HFFc6 (cell line): Measurements from ENCODE around the gene MYO15B. TPM values are rescaled to one million over a fixed set of nuclear protein-coding genes. Genes with fewer than 3 reads are reported as not detected.

Experiments
- DNase-seq: peaks from one replicate; pipeline ENCODE4 v3.0.0-alpha.2; 2018
- H3K27ac Mint-ChIP-seq: 2 replicates; pipeline ENCODE4 v1.8.0; 2020; ENCODE audit warnings: mild to moderate bottlenecking, mixed read lengths
- H3K27me3 Mint-ChIP-seq: 2 replicates; pipeline ENCODE4 v1.8.0; 2021; ENCODE audit warnings: mild to moderate bottlenecking, moderate library complexity, mixed read lengths; ENCODE audit not compliant: insufficient read depth
- H3K36me3 Mint-ChIP-seq: 2 replicates; pipeline ENCODE4 v1.8.0; 2021; ENCODE audit warnings: low read depth, mixed read lengths
- H3K4me1 Mint-ChIP-seq: 2 replicates; pipeline ENCODE4 v1.8.0; 2020; ENCODE audit warnings: low read depth, mixed read lengths
- H3K4me3 Mint-ChIP-seq: 2 replicates; pipeline ENCODE4 v1.8.0; 2020; ENCODE audit warnings: mild to moderate bottlenecking, moderate library complexity, mixed read lengths
- H3K9me3 Mint-ChIP-seq: 2 replicates; pipeline ENCODE4 v1.8.0; 2020; ENCODE audit warnings: mild to moderate bottlenecking, mixed read lengths
- total RNA-seq, 6 experiments: library from RNA; stranded (reverse); fragmentation: NEBNext Ultra II Directional; extraction: Animal tissue kit (Norgen Biotek cat#: 25700); gene quantifications; 2 replicates in 1 of 6; 3 replicates in 5 of 6; pipeline ENCODE4 v1.2.3, GENCODE V29; 2021
- TF ChIP-seq, protein P1 (sequence below): fragments of 200-600 bp; sonication (generic); IDR thresholded peaks from 2 replicates; pipeline ENCODE4 v1.5.0; 2021; ENCODE audit warnings: antibody characterized with exemption, mild to moderate bottlenecking

Gene MYO15B
- total RNA-seq, 6 experiments from 2014 or later: 0.25 to 0.74 (median 0.41) TPM; not detected in 2

DNA sequence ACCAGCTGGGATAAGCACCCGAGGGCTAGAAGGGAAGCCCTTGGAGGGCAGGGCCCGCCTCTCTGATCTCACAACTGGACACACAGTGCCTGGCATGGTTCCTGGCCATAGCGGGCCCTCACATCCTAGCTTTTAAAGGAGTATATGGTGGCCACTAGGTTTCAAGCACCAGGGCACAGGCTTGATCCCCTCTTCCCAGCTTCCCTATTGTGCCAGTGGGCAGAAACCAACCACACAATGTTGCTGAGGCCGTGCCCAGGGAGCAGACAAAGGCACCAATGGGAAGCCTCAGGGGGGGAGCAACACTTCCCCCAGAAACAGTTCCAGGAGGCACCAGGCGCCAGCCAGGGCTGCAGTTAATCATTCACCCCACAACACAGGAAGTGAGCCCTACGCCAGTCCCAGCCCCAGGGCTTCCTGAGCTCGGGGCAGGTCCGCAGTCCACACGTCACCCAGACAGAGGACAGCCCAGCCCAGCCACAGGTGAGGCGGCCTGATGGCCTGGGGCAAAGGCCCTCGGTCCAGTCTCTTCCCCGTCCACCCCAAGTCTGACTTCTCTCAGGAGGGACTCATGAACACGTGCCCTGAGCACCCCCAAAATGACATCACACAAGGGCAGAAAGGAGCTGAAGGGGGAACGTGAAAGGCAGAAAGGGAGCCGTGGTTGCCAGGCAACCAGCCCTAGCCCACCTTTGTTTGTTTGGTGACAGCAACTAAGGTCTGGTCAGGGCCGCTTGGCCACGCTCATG lies 58.5 kb downstream of the MYO15B start:
- Mint-ChIP-seq H3K4me1 (no peaks in the 10 kb centered on the region), H3K4me3 (no peak overlapping the region), H3K36me3 (no peaks in the 10 kb centered on the region), H3K9me3 (no peaks in the 10 kb centered on the region), H3K27ac (peak overlapping the region; percentile 24; the same call in 1 of the 2 replicates), H3K27me3 (no peaks in the 10 kb centered on the region; the same call in 1 of the 2 replicates)
- TF ChIP-seq, protein P1, sequence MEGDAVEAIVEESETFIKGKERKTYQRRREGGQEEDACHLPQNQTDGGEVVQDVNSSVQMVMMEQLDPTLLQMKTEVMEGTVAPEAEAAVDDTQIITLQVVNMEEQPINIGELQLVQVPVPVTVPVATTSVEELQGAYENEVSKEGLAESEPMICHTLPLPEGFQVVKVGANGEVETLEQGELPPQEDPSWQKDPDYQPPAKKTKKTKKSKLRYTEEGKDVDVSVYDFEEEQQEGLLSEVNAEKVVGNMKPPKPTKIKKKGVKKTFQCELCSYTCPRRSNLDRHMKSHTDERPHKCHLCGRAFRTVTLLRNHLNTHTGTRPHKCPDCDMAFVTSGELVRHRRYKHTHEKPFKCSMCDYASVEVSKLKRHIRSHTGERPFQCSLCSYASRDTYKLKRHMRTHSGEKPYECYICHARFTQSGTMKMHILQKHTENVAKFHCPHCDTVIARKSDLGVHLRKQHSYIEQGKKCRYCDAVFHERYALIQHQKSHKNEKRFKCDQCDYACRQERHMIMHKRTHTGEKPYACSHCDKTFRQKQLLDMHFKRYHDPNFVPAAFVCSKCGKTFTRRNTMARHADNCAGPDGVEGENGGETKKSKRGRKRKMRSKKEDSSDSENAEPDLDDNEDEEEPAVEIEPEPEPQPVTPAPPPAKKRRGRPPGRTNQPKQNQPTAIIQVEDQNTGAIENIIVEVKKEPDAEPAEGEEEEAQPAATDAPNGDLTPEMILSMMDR: no peak
- DNase-seq: no peak

GRCh38 chr17:75646638-75646992 lies 59.0 kb downstream of the MYO15B start:
- Mint-ChIP-seq H3K27me3 (no peaks in the 10 kb centered on the region; the same call in 1 of the 2 replicates), H3K4me3 (no peak overlapping the region)

DNA sequence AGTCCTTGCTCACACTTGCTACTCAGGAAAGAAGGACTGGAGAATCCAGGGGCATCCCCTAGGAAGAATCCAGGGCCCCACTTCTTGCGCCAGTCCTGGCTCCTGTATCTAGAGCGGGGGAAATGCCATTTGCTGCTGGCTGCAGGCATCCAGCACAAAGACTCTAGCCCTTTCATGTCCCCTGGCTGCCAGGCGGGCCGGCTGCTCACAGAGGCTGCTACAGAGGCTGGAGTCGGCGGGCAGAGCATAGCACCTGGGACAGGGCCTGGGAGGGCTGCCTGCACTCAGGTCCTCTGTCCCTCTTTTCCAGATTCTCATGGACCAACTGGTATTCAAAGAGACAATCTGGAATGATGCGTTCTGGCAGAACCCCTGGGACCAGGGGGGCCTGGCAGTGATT lies 59.5 kb downstream of the MYO15B start:
- Mint-ChIP-seq H3K27ac (no peak overlapping the region), H3K4me1 (no peaks in the 10 kb centered on the region), H3K9me3 (no peaks in the 10 kb centered on the region), H3K36me3 (no peaks in the 10 kb centered on the region), H3K4me3 (no peak overlapping the region), H3K27me3 (no peaks in the 10 kb centered on the region; the same call in 1 of the 2 replicates)
- no peak for DNase-seq
- TF ChIP-seq, protein P1: no peak

More at GRCh38 chr17:75646638-75646992, 59.0 kb downstream of the MYO15B start:
- Mint-ChIP-seq H3K36me3 (no peaks in the 10 kb centered on the region), H3K9me3 (no peaks in the 10 kb centered on the region), H3K27ac (no peak overlapping the region), H3K4me1 (no peaks in the 10 kb centered on the region)
- DNase-seq: no peak
- TF ChIP-seq, protein P1: no peak

GRCh38 chr17:75647921-75648320 lies 60.3 kb downstream of the MYO15B start:
- no peaks in the 10 kb centered on the region; the same call in 1 of the 2 replicates for H3K27me3 Mint-ChIP-seq
- TF ChIP-seq, protein P1: no peak
- H3K4me3 Mint-ChIP-seq: no peak overlapping the region
- H3K27ac Mint-ChIP-seq: no peak overlapping the region
- no peaks in the 10 kb centered on the region for H3K9me3 Mint-ChIP-seq
- H3K36me3 Mint-ChIP-seq: no peaks in the 10 kb centered on the region
- no peak for DNase-seq
- no peaks in the 10 kb centered on the region for H3K4me1 Mint-ChIP-seq

GRCh38 chr17:75649687-75650086 lies 62.1 kb downstream of the MYO15B start:
- TF ChIP-seq, protein P1: no peak
- H3K4me1 Mint-ChIP-seq: no peaks in the 10 kb centered on the region
- DNase-seq: no peak
- H3K27me3 Mint-ChIP-seq: no peaks in the 10 kb centered on the region; the same call in 1 of the 2 replicates
- H3K4me3 Mint-ChIP-seq: no peak overlapping the region
- no peaks in the 10 kb centered on the region for H3K36me3 Mint-ChIP-seq
- H3K27ac Mint-ChIP-seq: no peak overlapping the region
- no peaks in the 10 kb centered on the region for H3K9me3 Mint-ChIP-seq
